Right lobe of liver (tissue), 4 donors: ENCODE data around the gene RALY.

Source experiments
- CTCF ChIP-seq, 4 donors: fragments of 200-600 bp in 3 of 4; fragments of 450-650 bp in 1 of 4; IDR thresholded peaks; one replicate each; pipeline versions ENCODE4 v1.5.1 to v1.8.0; 2016 to 2022; ENCODE audit warnings: antibody characterized with exemption in 4 of 4, mild to moderate bottlenecking in 2 of 4
- POLR2A ChIP-seq: fragments of 450-650 bp; IDR thresholded peaks from one replicate; pipeline ENCODE4 v1.6.1; 2017; ENCODE audit warnings: antibody characterized with exemption, mild to moderate bottlenecking
- donor health status: DM: no; HTN: no; CAD: no.
- donor health status: DM: no; HTN: no; CAD: no.
- donor health status: DM: no; HTN: yes; CAD: no.

- TF ChIP-seq CTCF (IDR thresholded peaks at IDR 0.05) (no peak), POLR2A (no peak)
Observed at GRCh38 chr20:34045930-34046725, 52.4 kb downstream of the RALY start.
